HEK293T (cell line): Measurements from ENCODE around the gene MECR.

Source experiments
- ARNT ChIP-seq: fragments of 450-650 bp; IDR thresholded peaks from 2 replicates; pipeline ENCODE4 v1.6.1; 2017; ENCODE audit warnings: mild to moderate bottlenecking
- BHLHE40 ChIP-seq: fragments of 450-650 bp; IDR thresholded peaks from 2 replicates; pipeline ENCODE4 v1.6.1; 2016; ENCODE audit warnings: mild to moderate bottlenecking, moderate library complexity, borderline replicate concordance
- FOXM1 ChIP-seq: fragments of 450-650 bp; IDR thresholded peaks from 2 replicates; pipeline ENCODE4 v1.6.1; 2017; ENCODE audit warnings: mild to moderate bottlenecking, borderline replicate concordance
- HDGF ChIP-seq: fragments of 450-650 bp; IDR thresholded peaks from 2 replicates; pipeline ENCODE4 v1.6.1; 2017; ENCODE audit warnings: antibody characterized with exemption, borderline replicate concordance
- L3MBTL2 ChIP-seq: fragments of 450-650 bp; conservative IDR thresholded peaks from 2 replicates; pipeline ENCODE4 v1.6.1; 2016; ENCODE audit warnings: mild to moderate bottlenecking
- NFRKB ChIP-seq: fragments of 450-650 bp; IDR thresholded peaks from 2 replicates; pipeline ENCODE4 v1.6.1; 2016; ENCODE audit warnings: mild to moderate bottlenecking, moderate library complexity
- SP1 ChIP-seq: fragments of 450-650 bp; IDR thresholded peaks from 2 replicates; pipeline ENCODE4 v1.6.1; 2017
- TARDBP ChIP-seq: fragments of 450-650 bp; IDR thresholded peaks from 2 replicates; pipeline ENCODE4 v1.6.1; 2016
- ZNF384 ChIP-seq: fragments of 450-650 bp; IDR thresholded peaks from 2 replicates; pipeline ENCODE4 v1.6.1; 2016

- TF ChIP-seq SP1 (no peak), TARDBP (no peak), BHLHE40 (no peak), NFRKB (no peak), L3MBTL2 (no peak), ZNF384 (peak; percentile 75), ARNT (no peak), FOXM1 (no peak), HDGF (no peak)
Measured at GRCh38 chr1:29177022-29177705, 53.6 kb downstream of the MECR start.
